Parathyroid adenoma (tissue), 2 donors: Measurements from ENCODE around the gene GRAMD1A.

Experiments
- H2AFZ ChIP-seq: fragments of 300-600 bp; sonication (generic); one replicate; pipeline ENCODE4 v1.7.0; 2017; ENCODE audit warnings: antibody characterized with exemption, mild to moderate bottlenecking
- H3K27ac ChIP-seq: fragments of 300-600 bp; sonication (generic); one replicate; pipeline ENCODE4 v1.7.0; 2017
- H3K27me3 ChIP-seq: fragments of 300-600 bp; sonication (generic); one replicate; pipeline ENCODE4 v1.7.0; 2017; ENCODE audit warnings: low read length; ENCODE audit not compliant: control insufficient read depth, insufficient read depth
- H3K36me3 ChIP-seq: fragments of 300-600 bp; sonication (generic); one replicate; pipeline ENCODE4 v1.7.0; 2017; ENCODE audit warnings: low read length; ENCODE audit not compliant: control insufficient read depth, insufficient read depth
- H3K4me1 ChIP-seq: fragments of 300-600 bp; sonication (generic); one replicate; pipeline ENCODE4 v1.7.0; 2017; ENCODE audit warnings: control low read depth
- H3K4me2 ChIP-seq: fragments of 300-600 bp; sonication (generic); one replicate; pipeline ENCODE4 v1.7.0; 2017; ENCODE audit warnings: low read length
- H3K4me3 ChIP-seq: fragments of 300-600 bp; sonication (generic); one replicate; pipeline ENCODE4 v1.7.0; 2017; ENCODE audit warnings: low read depth, low read length
- H3K79me2 ChIP-seq: fragments of 300-600 bp; sonication (generic); one replicate; pipeline ENCODE4 v1.7.0; 2017; ENCODE audit warnings: control low read depth
- H3K9ac ChIP-seq: fragments of 300-600 bp; sonication (generic); one replicate; pipeline ENCODE4 v1.7.0; 2017; ENCODE audit warnings: mild to moderate bottlenecking
- H3K9me3 ChIP-seq: fragments of 300-600 bp; sonication (generic); one replicate; pipeline ENCODE4 v1.7.0; 2017; ENCODE audit warnings: low read length; ENCODE audit not compliant: control insufficient read depth
- TF ChIP-seq, protein P1 (sequence below): fragments of 300-600 bp; sonication (generic); IDR thresholded peaks from one replicate; pipeline ENCODE4 v1.7.0; 2017; ENCODE audit warnings: antibody characterized with exemption, mild to moderate bottlenecking
- donor health status: primary hyperparathyroidism.

GRAMD1A gene

GRCh38 chr19:34999498-35000337, at the start of gene GRAMD1A:
TSS of gene GRAMD1A (plus strand) at chr19:35000323. CDS start at chr19:35000479, 156 bp downstream.
- Histone ChIP-seq H3K27me3 (no peaks in the 10 kb centered on the region), H3K4me2 (peak within 1 kb of the TSS; percentile 88), H2AFZ (peak within 1 kb of the TSS; percentile 94), H3K79me2 (peaks cover 9% of the 10 kb centered on the region), H3K27ac (peak within 1 kb of the TSS; percentile 100), H3K9me3 (no peaks in the 10 kb centered on the region), H3K36me3 (no peaks in the 10 kb centered on the region), H3K9ac (peak within 1 kb of the TSS; percentile 99), H3K4me3 (peak within 1 kb of the TSS; percentile 76), H3K4me1 (peaks cover 4% of the 10 kb centered on the region)
- TF ChIP-seq, protein P1, sequence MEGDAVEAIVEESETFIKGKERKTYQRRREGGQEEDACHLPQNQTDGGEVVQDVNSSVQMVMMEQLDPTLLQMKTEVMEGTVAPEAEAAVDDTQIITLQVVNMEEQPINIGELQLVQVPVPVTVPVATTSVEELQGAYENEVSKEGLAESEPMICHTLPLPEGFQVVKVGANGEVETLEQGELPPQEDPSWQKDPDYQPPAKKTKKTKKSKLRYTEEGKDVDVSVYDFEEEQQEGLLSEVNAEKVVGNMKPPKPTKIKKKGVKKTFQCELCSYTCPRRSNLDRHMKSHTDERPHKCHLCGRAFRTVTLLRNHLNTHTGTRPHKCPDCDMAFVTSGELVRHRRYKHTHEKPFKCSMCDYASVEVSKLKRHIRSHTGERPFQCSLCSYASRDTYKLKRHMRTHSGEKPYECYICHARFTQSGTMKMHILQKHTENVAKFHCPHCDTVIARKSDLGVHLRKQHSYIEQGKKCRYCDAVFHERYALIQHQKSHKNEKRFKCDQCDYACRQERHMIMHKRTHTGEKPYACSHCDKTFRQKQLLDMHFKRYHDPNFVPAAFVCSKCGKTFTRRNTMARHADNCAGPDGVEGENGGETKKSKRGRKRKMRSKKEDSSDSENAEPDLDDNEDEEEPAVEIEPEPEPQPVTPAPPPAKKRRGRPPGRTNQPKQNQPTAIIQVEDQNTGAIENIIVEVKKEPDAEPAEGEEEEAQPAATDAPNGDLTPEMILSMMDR: no peak

DNA sequence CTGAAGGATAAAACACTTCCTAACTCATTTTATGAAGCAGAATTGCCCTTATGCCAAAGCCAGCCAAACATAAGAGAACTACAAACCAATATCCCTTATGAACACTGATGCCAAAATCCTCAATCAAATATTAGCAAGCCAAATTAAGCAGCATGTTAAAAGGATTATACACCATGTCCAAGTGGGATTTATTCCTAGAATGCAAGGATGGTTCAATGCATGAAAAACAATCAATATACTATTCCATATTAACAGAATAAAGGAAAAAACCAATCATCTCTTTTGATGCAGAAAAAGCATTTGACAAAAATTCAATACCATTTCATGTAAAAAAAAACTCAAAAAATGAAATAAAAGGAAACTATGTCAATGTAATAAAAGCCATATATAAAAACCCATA, 47.0 kb upstream of the GRAMD1A start:
- H3K9me3 ChIP-seq: no peaks in the 10 kb centered on the region

DNA sequence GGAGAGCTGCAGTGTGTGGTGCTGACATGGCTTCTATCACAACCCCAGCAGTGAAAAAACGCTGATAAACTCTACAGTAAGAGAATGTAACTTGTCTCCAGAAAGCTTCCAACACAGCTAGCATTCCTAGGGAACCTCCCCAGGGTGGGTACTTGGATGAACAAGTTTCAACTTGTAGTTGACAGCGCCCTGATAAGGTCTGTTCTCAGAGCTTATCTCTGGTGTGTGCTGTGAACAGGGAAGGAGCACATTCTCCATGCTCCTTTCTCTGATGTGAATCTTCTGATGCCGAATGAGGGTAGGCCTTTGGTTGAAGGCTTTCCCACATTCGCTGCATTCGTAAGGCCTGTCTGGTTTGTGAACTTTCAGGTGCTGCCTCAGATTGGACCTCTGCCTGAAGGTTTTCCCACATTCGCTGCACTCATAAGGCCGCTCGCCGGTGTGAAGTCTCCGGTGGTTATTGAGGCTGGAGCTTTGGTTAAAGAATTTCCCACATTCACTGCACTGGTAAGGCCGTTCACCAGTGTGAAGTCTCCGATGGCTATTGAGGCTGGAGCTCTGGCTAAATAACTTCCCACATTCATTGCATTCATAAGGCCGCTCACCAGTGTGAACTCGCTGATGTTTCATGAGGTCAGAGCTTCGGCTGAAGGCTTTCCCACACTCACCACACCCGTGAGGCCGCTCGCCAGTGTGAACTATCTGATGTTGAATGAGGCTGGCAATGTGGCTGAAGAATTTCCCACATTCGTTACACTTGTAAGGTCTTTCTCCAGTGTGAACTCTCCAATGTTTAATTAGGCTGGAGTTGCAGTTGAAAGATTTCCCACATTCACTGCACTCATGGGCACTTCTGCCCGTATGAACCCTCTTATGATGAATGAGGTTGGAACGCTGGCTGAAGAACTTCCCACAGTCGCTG, 42.0 kb upstream of the GRAMD1A start:
- no peak overlapping the region for H3K27ac ChIP-seq
- H3K9ac ChIP-seq: no peak overlapping the region
- no peaks in the 10 kb centered on the region for H3K9me3 ChIP-seq
- H3K4me1 ChIP-seq: peaks cover 9% of the 10 kb centered on the region
- peaks cover 4% of the 10 kb centered on the region for H3K36me3 ChIP-seq
- no peaks in the 10 kb centered on the region for H3K27me3 ChIP-seq
- H2AFZ ChIP-seq: no peak overlapping the region
- no peak overlapping the region for H3K4me2 ChIP-seq
- TF ChIP-seq, protein P1: no peak
- H3K79me2 ChIP-seq: peaks cover under 1% of the 10 kb centered on the region
- H3K4me3 ChIP-seq: no peak overlapping the region

More for the DNA sequence above, 47.0 kb upstream of the GRAMD1A start:
- H3K4me3 ChIP-seq: no peak overlapping the region
- no peak overlapping the region for H3K4me2 ChIP-seq
- H3K9ac ChIP-seq: no peak overlapping the region
- H3K27me3 ChIP-seq: no peaks in the 10 kb centered on the region
- no peaks in the 10 kb centered on the region for H3K36me3 ChIP-seq
- no peaks in the 10 kb centered on the region for H3K4me1 ChIP-seq
- H2AFZ ChIP-seq: no peak overlapping the region
- no peaks in the 10 kb centered on the region for H3K79me2 ChIP-seq
- TF ChIP-seq, protein P1: no peak
- no peak overlapping the region for H3K27ac ChIP-seq

DNA sequence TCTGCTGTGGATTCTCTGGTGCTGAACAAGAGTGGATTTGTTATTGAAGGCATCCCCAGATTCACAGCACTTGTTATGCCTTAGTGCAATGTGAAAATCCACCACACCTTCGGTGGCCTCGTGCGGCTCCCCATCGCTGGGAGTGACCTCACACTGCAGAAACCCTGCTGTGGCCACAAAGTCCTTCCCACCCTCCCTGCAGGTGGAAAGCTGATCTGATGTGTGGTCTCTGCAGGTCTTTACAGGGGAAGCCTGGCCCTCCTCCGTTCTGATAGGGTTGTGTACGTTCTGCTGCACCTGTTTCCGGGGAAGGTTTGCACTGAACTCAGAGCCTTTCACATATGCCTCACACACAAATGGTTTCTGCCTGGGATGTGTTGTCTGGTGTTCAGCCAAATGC, 41.1 kb upstream of the GRAMD1A start:
- Histone ChIP-seq H3K4me2 (no peak overlapping the region), H3K79me2 (peaks cover 4% of the 10 kb centered on the region), H3K36me3 (peaks cover 4% of the 10 kb centered on the region), H3K9ac (no peak overlapping the region), H3K4me1 (peaks cover 10% of the 10 kb centered on the region), H3K27ac (no peak overlapping the region), H3K9me3 (no peaks in the 10 kb centered on the region), H2AFZ (no peak overlapping the region), H3K4me3 (no peak overlapping the region), H3K27me3 (no peaks in the 10 kb centered on the region)
- TF ChIP-seq, protein P1: no peak
